B cell (primary cell): ENCODE measurements around the gene UMODL1. TPM values are rescaled to one million over a fixed set of nuclear protein-coding genes. Genes with fewer than 3 reads are reported as not detected.

Experiments
- ATAC-seq: fragments of 200-7000 bp; cut with Tn5 transposase; one replicate; pipeline ENCODE4 v1.10.0; 2021; ENCODE audit warnings: low read depth, mild to moderate bottlenecking, moderate number of reproducible peaks, moderate library complexity
- CTCF ChIA-PET: fragments of 350-600 bp; sonication (Branson Sonifier 250); formaldehyde crosslinking; loops from one replicate; lab custom pipeline; 2021; ENCODE audit warnings: antibody characterized with exemption, inconsistent platforms; lab: Charles Lee
- POLR2A ChIA-PET: fragments of 350-600 bp; sonication (Branson Sonifier 250); formaldehyde crosslinking; loops from one replicate; lab custom pipeline; 2021; ENCODE audit warnings: antibody characterized with exemption; lab: Charles Lee
- DNase-seq: peaks from one replicate; pipeline ENCODE4 v3.0.0; 2013
- H2AFZ ChIP-seq: 2 replicates; pipeline ENCODE4 v1.6.1; 2012; ENCODE audit warnings: mild to moderate bottlenecking, low read depth, low read length; ENCODE audit not compliant: insufficient read depth, poor library complexity, severe bottlenecking
- H3K27ac ChIP-seq, 2 donors: 1 replicate in 1 of 2; 2 replicates in 1 of 2; pipeline ENCODE4 v1.5.1; 2012 to 2013; ENCODE audit warnings: low read length in 2 of 2, mild to moderate bottlenecking in 2 of 2, moderate library complexity in 1 of 2
- H3K27me3 ChIP-seq, 4 experiments: fragments of 200-600 bp in 1 of 4; sonication (generic) in 1 of 4; replicated peaks in 1 of 4; 1 replicate in 2 of 4; 2 replicates in 2 of 4; pipeline versions ENCODE4 v1.6.1 to v1.7.0; 2013 to 2016; ENCODE audit warnings: low read length in 3 of 4, mild to moderate bottlenecking in 2 of 4, mixed read lengths in 1 of 4, moderate library complexity in 1 of 4; ENCODE audit not compliant: insufficient read depth in 4 of 4, control insufficient read depth in 3 of 4; ENCODE audit errors: control extremely low read depth in 1 of 4
- H3K36me3 ChIP-seq, 2 experiments: replicated peaks in 1 of 2; 1 replicate in 1 of 2; 2 replicates in 1 of 2; pipeline versions ENCODE4 v1.6.1 to v1.7.1; 2013; ENCODE audit warnings: low read length in 1 of 2; ENCODE audit not compliant: insufficient read depth in 2 of 2, control insufficient read depth in 1 of 2; ENCODE audit errors: control extremely low read depth in 1 of 2, extremely low read depth in 1 of 2
- H3K4me1 ChIP-seq, 2 donors: fragments of 200-600 bp in 1 of 2; sonication (generic) in 1 of 2; 1 replicate in 1 of 2; 2 replicates in 1 of 2; pipeline versions ENCODE4 v1.5.1 to v1.6.1; 2013 to 2017; ENCODE audit warnings: low read length in 2 of 2; ENCODE audit not compliant: control insufficient read depth in 2 of 2, insufficient read depth in 2 of 2
- H3K4me2 ChIP-seq: replicated peaks from 2 replicates; pipeline ENCODE3; 2012; ENCODE audit warnings: mild to moderate bottlenecking, low read depth, low read length; ENCODE audit not compliant: poor library complexity, severe bottlenecking
- H3K4me3 ChIP-seq, 5 experiments: fragments of 200-600 bp in 1 of 5; sonication (generic) in 1 of 5; 1 replicate in 3 of 5; 2 replicates in 2 of 5; pipeline versions ENCODE4 v1.5.1 to v1.7.0; 2011 to 2016; ENCODE audit warnings: low read length in 4 of 5, mild to moderate bottlenecking in 4 of 5, low read depth in 2 of 5, control low read depth in 1 of 5, moderate library complexity in 1 of 5; ENCODE audit not compliant: insufficient read depth in 1 of 5; ENCODE audit errors: control extremely low read depth in 1 of 5, extremely low read depth in 1 of 5
- H3K79me2 ChIP-seq: fragments of 200-600 bp; sonication (generic); one replicate; pipeline ENCODE4 v1.6.0; 2016; ENCODE audit warnings: low read length; ENCODE audit not compliant: control insufficient read depth, insufficient read depth
- H3K9ac ChIP-seq: fragments of 200-600 bp; sonication (generic); 2 replicates; pipeline ENCODE4 v1.6.1; 2017; ENCODE audit warnings: mild to moderate bottlenecking, low read length, moderate library complexity
- H3K9me3 ChIP-seq, 3 donors: one replicate each; pipeline versions ENCODE4 v1.6.1 to v1.7.1; 2013; ENCODE audit warnings: low read length in 2 of 3; ENCODE audit not compliant: control insufficient read depth in 2 of 3, insufficient read depth in 1 of 3; ENCODE audit errors: control extremely low read depth in 1 of 3
- H4K20me1 ChIP-seq: 2 replicates; pipeline ENCODE4 v1.6.0; 2012; ENCODE audit warnings: mild to moderate bottlenecking, low read length; ENCODE audit not compliant: insufficient read depth, control insufficient read depth, poor library complexity, severe bottlenecking
- H3K27ac Mint-ChIP-seq: one replicate; pipeline ENCODE4 v1.8.0; 2021; ENCODE audit warnings: mixed read lengths
- H3K27me3 Mint-ChIP-seq: one replicate; pipeline ENCODE4 v1.8.0; 2021; ENCODE audit warnings: mixed read lengths
- H3K4me1 Mint-ChIP-seq: one replicate; pipeline ENCODE4 v1.8.0; 2021; ENCODE audit warnings: mixed read lengths
- H3K4me3 Mint-ChIP-seq: one replicate; pipeline ENCODE4 v1.8.0; 2021; ENCODE audit warnings: mixed read lengths
- H3K9me3 Mint-ChIP-seq: one replicate; pipeline ENCODE4 v1.8.0; 2022; ENCODE audit warnings: mixed read lengths; ENCODE audit not compliant: insufficient read depth
- CTCF ChIP-seq: fragments of 200-600 bp; IDR thresholded peaks from one replicate; pipeline ENCODE4 v1.8.0; 2022; ENCODE audit warnings: antibody characterized with exemption, mild to moderate bottlenecking
- EZH2 ChIP-seq: IDR thresholded peaks from 2 replicates; pipeline ENCODE4 v1.6.1; 2012; ENCODE audit warnings: borderline replicate concordance, low read depth, mild to moderate bottlenecking, moderate library complexity, low read length; ENCODE audit not compliant: insufficient read depth, poor library complexity, severe bottlenecking
- WGBS: methylation state at CpG from one replicate; pipeline ENCODE4 v1.1.5; 2013; ENCODE audit warnings: missing lambda C conversion rate; ENCODE audit not compliant: insufficient coverage; 5-methylcytosine and 5-hydroxymethylcytosine counted together
- intact Hi-C: fragments of 100-400 bp; cut with micrococcal nuclease; formaldehyde crosslinking; loops from one replicate; pipeline ENCODE4 v1.10.0; 2022
- polyA plus RNA-seq: library from polyadenylated mRNA; depleted of rRNA; stranded (reverse); fragments of >200 nt; gene quantifications from 2 replicates; pipeline ENCODE4 v1.2.3, GENCODE V29; 2012
- total RNA-seq, 2 donors: library from RNA; stranded (reverse); fragments of 120-200 nt in 1 of 2; gene quantifications; 1 replicate in 1 of 2; 2 replicates in 1 of 2; pipeline versions ENCODE4 v1.2.3 to v1.2.4, GENCODE V29; 2013 to 2022

Gene UMODL1
- total and polyA plus RNA-seq, 2 donors (not counting 1 experiment from before 2014, with no cell fraction given) = 0.10 to 0.49 TPM

DNA sequence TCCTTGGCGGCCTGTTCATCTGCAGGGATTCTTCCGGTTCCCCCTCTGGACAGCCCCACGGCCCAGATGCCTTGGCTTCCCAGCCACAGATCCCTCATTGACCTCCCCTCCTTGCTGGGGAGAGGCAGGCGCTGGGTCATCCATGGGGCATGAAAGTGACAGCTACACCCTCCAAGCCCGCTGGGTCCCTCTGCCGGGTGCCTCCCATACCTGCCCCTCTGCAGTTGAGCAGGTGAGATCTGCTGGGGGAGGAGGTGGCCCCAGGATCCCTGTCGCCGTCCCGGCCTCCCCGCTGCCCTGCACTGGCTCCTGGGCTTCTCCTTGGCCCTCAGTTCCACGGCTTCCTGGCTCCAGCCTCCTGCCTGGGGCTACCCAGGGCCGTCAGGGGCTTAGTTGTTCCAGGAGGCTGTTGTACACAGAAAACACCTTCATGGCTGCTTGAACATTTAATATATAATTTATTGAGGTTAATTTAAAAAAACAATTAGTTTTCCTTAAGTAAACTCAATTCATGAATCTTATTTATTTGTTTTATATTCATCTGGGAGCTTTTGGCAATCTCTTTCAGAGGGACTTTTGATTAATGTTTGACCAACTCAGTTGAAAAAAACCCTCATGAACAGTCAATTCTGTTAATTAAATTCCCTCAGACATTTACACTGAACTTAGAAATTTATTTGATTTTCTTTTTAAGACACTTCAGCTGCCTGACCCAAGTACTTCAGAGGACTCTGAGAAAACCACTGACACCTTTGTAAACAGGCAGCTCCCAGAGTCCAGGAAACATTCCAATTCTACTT, 80.2 kb downstream of the UMODL1 start:
- no peak overlapping the region for H3K9ac ChIP-seq
- H3K36me3 ChIP-seq = no peaks in the 10 kb centered on the region
- WGBS = 89% methylated on average over 9 of the region's 12 CpGs
- H3K79me2 ChIP-seq = no peaks in the 10 kb centered on the region
- H4K20me1 ChIP-seq = no peaks in the 10 kb centered on the region
- H3K27me3 Mint-ChIP-seq = peaks cover 22% of the 10 kb centered on the region
- H3K9me3 ChIP-seq = no peaks in the 10 kb centered on the region
- TF ChIP-seq EZH2 (no peak), CTCF (no peak)
- H2AFZ ChIP-seq = no peak overlapping the region
- no peak overlapping the region for H3K4me2 ChIP-seq
- ATAC-seq (no peak), DNase-seq (no peak)
- no peak overlapping the region for H3K4me3 Mint-ChIP-seq
- peaks cover 0 to 4% of the 10 kb centered on the region in 2 donors for H3K4me1 ChIP-seq
- H3K9me3 Mint-ChIP-seq = no peaks in the 10 kb centered on the region
- intact Hi-C loops = no loop called here
- H3K27ac Mint-ChIP-seq = no peak overlapping the region
- no peak overlapping the region for H3K4me3 ChIP-seq
- peaks cover 0 to 13% (median 1%) of the 10 kb centered on the region in 4 experiments for H3K27me3 ChIP-seq
- CTCF ChIA-PET = interaction anchor here (1.0 to 2.2 kb wide), 3 partner anchors 13 to 386 kb away, joined by 3 to 6 read pairs (median 3); no protein-coding TSS in a partner anchor
- no peaks in the 10 kb centered on the region for H3K4me1 Mint-ChIP-seq
- H3K27ac ChIP-seq = no peak overlapping the region
- POLR2A ChIA-PET = no interaction called here

DNA sequence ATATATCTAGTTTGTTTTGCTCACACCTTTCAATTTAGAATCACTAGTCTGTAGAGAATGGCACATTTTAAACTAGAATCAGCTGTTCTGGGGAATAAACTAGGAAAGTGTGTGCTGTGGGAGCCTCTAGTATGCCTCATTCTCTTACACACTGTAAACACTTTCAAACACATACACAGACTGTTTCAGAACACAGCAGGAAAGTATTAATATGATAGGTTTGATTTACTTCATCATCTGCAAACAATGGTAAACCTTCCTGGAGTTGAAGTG, 80.8 kb downstream of the UMODL1 start:
- H2AFZ ChIP-seq = no peak overlapping the region
- no peak overlapping the region for H3K27ac ChIP-seq
- ATAC-seq (no peak), DNase-seq (no peak)
- H3K36me3 ChIP-seq = no peaks in the 10 kb centered on the region
- H3K9me3 ChIP-seq = no peaks in the 10 kb centered on the region
- Mint-ChIP-seq H3K4me1 (no peaks in the 10 kb centered on the region), H3K27ac (no peak overlapping the region), H3K27me3 (peaks cover 22% of the 10 kb centered on the region), H3K4me3 (no peak overlapping the region), H3K9me3 (no peaks in the 10 kb centered on the region)
- ChIA-PET CTCF (interaction anchor here (1.0 to 2.2 kb wide), 4 partner anchors 12 to 385 kb away, joined by 3 to 8 read pairs (median 4); no protein-coding TSS in a partner anchor), POLR2A (no interaction called here)
- no peak overlapping the region for H3K4me2 ChIP-seq
- no peak overlapping the region for H3K4me3 ChIP-seq
- H3K27me3 ChIP-seq = peaks cover 0 to 13% (median 1%) of the 10 kb centered on the region in 4 experiments
- H4K20me1 ChIP-seq = no peaks in the 10 kb centered on the region
- H3K9ac ChIP-seq = no peak overlapping the region
- intact Hi-C loops = no loop called here
- no peaks in the 10 kb centered on the region for H3K79me2 ChIP-seq
- H3K4me1 ChIP-seq = peaks cover 0 to 4% of the 10 kb centered on the region in 2 donors
- TF ChIP-seq CTCF (no peak), EZH2 (no peak)
